WTC11 (cell line): ENCODE results near the gene STX17. TPM values are rescaled to one million over a fixed set of nuclear protein-coding genes. Genes with fewer than 3 reads are reported as not detected.
A peak's percentile ranks its signal among the peaks of the same experiment; 100 is the strongest.

Experiments
- ATAC-seq: fragments of 200-7000 bp; cut with Tn5 transposase; 2 replicates; pipeline ENCODE4 v1.10.0; 2021; ENCODE audit warnings: mild to moderate bottlenecking, moderate library complexity
- Bru-seq: library from RNA; stranded (reverse); fragments of 400-500 nt; gene quantifications from one replicate; lab custom pipeline; 2021; lab: Mats Ljungman, UMichigan
- CTCF ChIA-PET: fragments of 300-600 bp; sonication (Branson Sonifier 250); formaldehyde crosslinking; loops from one replicate; lab custom pipeline; 2021; ENCODE audit warnings: antibody characterized with exemption; lab: Charles Lee
- POLR2A ChIA-PET: fragments of 350-600 bp; sonication (Branson Sonifier 250); formaldehyde crosslinking; loops from one replicate; lab custom pipeline; 2021; ENCODE audit warnings: antibody characterized with exemption; lab: Charles Lee
- DNase-seq: peaks from one replicate; pipeline ENCODE4 v3.0.0; 2021; ENCODE audit warnings: low spot score
- H3K27ac Mint-ChIP-seq: 2 replicates; pipeline ENCODE4 v1.8.0; 2021; ENCODE audit warnings: mixed read lengths
- H3K27me3 Mint-ChIP-seq: 2 replicates; pipeline ENCODE4 v1.8.0; 2021; ENCODE audit warnings: low read depth, mild to moderate bottlenecking, moderate library complexity, mixed read lengths
- H3K36me3 Mint-ChIP-seq: 2 replicates; pipeline ENCODE4 v1.8.0; 2021; ENCODE audit warnings: mixed read lengths
- H3K4me1 Mint-ChIP-seq: 2 replicates; pipeline ENCODE4 v1.8.0; 2022; ENCODE audit warnings: mixed read lengths
- H3K4me3 Mint-ChIP-seq: 2 replicates; pipeline ENCODE4 v1.8.0; 2021; ENCODE audit warnings: mild to moderate bottlenecking, moderate library complexity, mixed read lengths
- H3K9me3 Mint-ChIP-seq: 2 replicates; pipeline ENCODE4 v1.8.0; 2021; ENCODE audit warnings: mixed read lengths
- CBFB ChIP-seq: sonication (generic); formaldehyde crosslinking; IDR thresholded peaks from 2 replicates; pipeline ENCODE4 v1.8.1; 2022; ENCODE audit warnings: mild to moderate bottlenecking, low read depth, missing genetic modification reagents
- E2F1 ChIP-seq: sonication (generic); formaldehyde crosslinking; IDR thresholded peaks from 2 replicates; pipeline ENCODE4 v1.8.0; 2022; ENCODE audit warnings: mild to moderate bottlenecking, missing genetic modification reagents
- ELF4 ChIP-seq: sonication (generic); formaldehyde crosslinking; IDR thresholded peaks from 2 replicates; pipeline ENCODE4 v1.8.1; 2022; ENCODE audit warnings: low read depth, mild to moderate bottlenecking, moderate library complexity, missing genetic modification reagents
- ETV6 ChIP-seq: sonication (generic); formaldehyde crosslinking; IDR thresholded peaks from 2 replicates; pipeline ENCODE4 v1.8.1; 2022; ENCODE audit warnings: mild to moderate bottlenecking, missing genetic modification reagents
- FOXP1 ChIP-seq: sonication (generic); formaldehyde crosslinking; IDR thresholded peaks from 2 replicates; pipeline ENCODE4 v1.8.0; 2022; ENCODE audit warnings: missing genetic modification reagents, mild to moderate bottlenecking, moderate library complexity, borderline replicate concordance
- MYBL2 ChIP-seq: sonication (generic); formaldehyde crosslinking; IDR thresholded peaks from 2 replicates; pipeline ENCODE4 v1.8.1; 2023; ENCODE audit warnings: mild to moderate bottlenecking, moderate library complexity, missing genetic modification reagents
- SP1 ChIP-seq: sonication (generic); formaldehyde crosslinking; conservative IDR thresholded peaks from 2 replicates; pipeline ENCODE4 v1.8.1; 2022; ENCODE audit warnings: missing genetic modification reagents
- USF2 ChIP-seq: sonication (generic); formaldehyde crosslinking; IDR thresholded peaks from 2 replicates; pipeline ENCODE4 v1.8.1; 2023; ENCODE audit warnings: mild to moderate bottlenecking, missing genetic modification reagents, moderate library complexity
- ZNF219 ChIP-seq: sonication (generic); formaldehyde crosslinking; IDR thresholded peaks from 2 replicates; pipeline ENCODE4 v1.8.0; 2023; ENCODE audit warnings: missing genetic modification reagents, mild to moderate bottlenecking, borderline replicate concordance
- ZNF423 ChIP-seq: fragments of 250-450 bp; sonication (Bioruptor Pico); IDR thresholded peaks from 2 replicates; pipeline ENCODE4 v2.1.2; 2022; ENCODE audit warnings: mild to moderate bottlenecking, moderate library complexity
- long read RNA-seq, 3 experiments: library from RNA in 1 of 3; library from capped mRNA in 1 of 3; library from polyadenylated mRNA in 1 of 3; unstranded in 2 of 3; stranded (forward) in 1 of 3; transcript quantifications; one replicate each; pipeline ENCODE4 v2.0.0, GENCODE V29; 2021
- total RNA-seq: library from RNA; stranded (reverse); gene quantifications from 3 replicates; pipeline ENCODE4 v1.2.3, GENCODE V29; 2021
- TF ChIP-seq, protein P1 (sequence below): fragments of 250-450 bp; sonication (Bioruptor Pico); IDR thresholded peaks from 2 replicates; pipeline ENCODE4 v1.9.0; 2021; ENCODE audit warnings: moderate library complexity, mild to moderate bottlenecking, inconsistent platforms, borderline replicate concordance
- TF ChIP-seq, protein P2 (sequence below): sonication (generic); formaldehyde crosslinking; IDR thresholded peaks from 2 replicates; pipeline ENCODE4 v1.8.1; 2023; ENCODE audit warnings: mild to moderate bottlenecking, missing genetic modification reagents
- TF ChIP-seq, protein P3 (sequence below): sonication (generic); formaldehyde crosslinking; IDR thresholded peaks from 2 replicates; pipeline ENCODE4 v1.8.0; 2022; ENCODE audit warnings: mild to moderate bottlenecking, missing genetic modification reagents
- TF ChIP-seq, protein P4 (sequence below): sonication (generic); formaldehyde crosslinking; IDR thresholded peaks from 2 replicates; pipeline ENCODE4 v1.8.0; 2023; ENCODE audit warnings: missing genetic modification reagents, mild to moderate bottlenecking, borderline replicate concordance
- TF ChIP-seq, protein P5 (sequence below): sonication (generic); formaldehyde crosslinking; IDR thresholded peaks from 2 replicates; pipeline ENCODE4 v1.8.0; 2023; ENCODE audit warnings: missing genetic modification reagents
- TF ChIP-seq, protein P6 (sequence below): sonication (generic); formaldehyde crosslinking; IDR thresholded peaks from 2 replicates; pipeline ENCODE4 v1.8.1; 2023; ENCODE audit warnings: mild to moderate bottlenecking, missing genetic modification reagents, borderline replicate concordance
- TF ChIP-seq, protein P7 (sequence below): sonication (generic); formaldehyde crosslinking; IDR thresholded peaks from 2 replicates; pipeline ENCODE4 v1.8.1; 2023; ENCODE audit warnings: mild to moderate bottlenecking, moderate library complexity, missing genetic modification reagents

The STX17 gene
- 22.1 to 23.8 TPM (median 23.2 TPM) in 3 replicates for total RNA-seq
- Bru-seq, nascent RNA = percentile 69 among the genes with signal in this experiment
- long read RNA-seq, experiment 1, transcript STX17-201 (8 exons, 2,713 nt) = major isoform, 28 of 61 reads
- long read RNA-seq, experiment 1, partial matches to known transcripts = 8 of 61 reads
- long read RNA-seq, experiment 1, other reads (novel, unspliced or antisense) = 24 of 61 reads
- long read RNA-seq, experiment 2, partial matches to known transcripts = 2 of 10 reads
- long read RNA-seq, experiment 2, other reads (novel, unspliced or antisense) = 8 of 10 reads
- long read RNA-seq, experiment 3, transcript STX17-201 (8 exons, 2,713 nt) = major isoform, 14 of 14 reads
- long read RNA-seq, experiment 3, partial matches to known transcripts = 0 of 14 reads
- long read RNA-seq, experiment 3, other reads (novel, unspliced or antisense) = 0 of 14 reads

DNA sequence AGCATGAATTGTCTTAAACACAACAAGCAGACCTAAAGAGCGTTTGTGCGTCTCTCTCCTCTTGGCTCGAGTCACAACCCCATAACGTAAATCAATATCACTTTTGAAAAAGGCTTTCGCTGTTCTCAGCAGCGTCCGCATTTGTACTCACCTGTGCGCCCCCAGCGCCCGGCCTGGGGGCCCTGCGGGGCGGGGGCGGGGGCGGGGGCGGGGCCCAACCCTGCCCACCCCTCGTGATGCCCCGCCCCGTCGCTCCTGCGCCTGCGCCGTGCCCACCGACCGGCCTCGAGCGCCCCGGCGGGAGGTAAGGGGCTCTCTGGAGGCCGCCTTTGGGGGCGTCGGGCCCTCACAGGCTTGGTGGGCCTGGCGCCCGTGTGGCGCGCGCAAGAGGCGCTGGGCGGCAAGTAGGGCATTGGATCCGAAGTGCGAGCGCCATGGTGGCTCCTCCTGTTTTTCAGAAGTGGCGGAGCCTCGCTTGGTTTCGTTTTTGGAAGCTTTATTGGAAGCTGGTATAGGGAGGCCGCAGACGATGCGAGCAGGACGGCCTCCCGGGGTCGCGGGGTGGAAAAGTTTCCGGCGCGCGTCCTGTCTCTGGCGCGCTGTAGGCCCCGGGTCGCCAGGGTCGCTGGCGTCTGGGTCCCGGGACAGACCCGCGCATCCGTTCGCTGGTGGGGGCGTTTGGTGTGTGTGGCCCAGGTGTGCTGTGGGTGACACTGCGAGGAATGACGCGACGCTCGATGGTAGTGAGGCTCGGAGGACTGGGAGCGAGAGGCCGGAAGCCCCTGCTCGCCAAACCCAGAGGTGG, at the start of gene STX17:
STX17 (plus strand) TSS at position 252 of the 805 bp plus-strand sequence. CDS start 8,586 bp downstream, outside the sequence.
- Mint-ChIP-seq H3K4me1 (peaks cover 36% of the 10 kb centered on the region), H3K9me3 (0 out of 2 replicates have a peak, but pooled peaks cover 3% of the 10 kb centered on the region), H3K4me3 (peak within 1 kb of the TSS; percentile 90), H3K27ac (peak within 1 kb of the TSS; percentile 57), H3K36me3 (no peaks in the 10 kb centered on the region), H3K27me3 (peaks cover 5% of the 10 kb centered on the region; the same call in 1 of the 2 replicates)
- ChIA-PET POLR2A (interaction anchor here (0.6 to 0.8 kb wide), 2 partner anchors 9 to 19 kb away, joined by 3 read pairs; no protein-coding TSS in a partner anchor), CTCF (interaction anchor here (0.9 to 3.7 kb wide), 5 partner anchors 12 to 82 kb away, joined by 3 to 18 read pairs (median 3); no protein-coding TSS in a partner anchor)
- ATAC-seq (peak; percentile 87), DNase-seq (peak; percentile 80)
- TF ChIP-seq, protein P1, sequence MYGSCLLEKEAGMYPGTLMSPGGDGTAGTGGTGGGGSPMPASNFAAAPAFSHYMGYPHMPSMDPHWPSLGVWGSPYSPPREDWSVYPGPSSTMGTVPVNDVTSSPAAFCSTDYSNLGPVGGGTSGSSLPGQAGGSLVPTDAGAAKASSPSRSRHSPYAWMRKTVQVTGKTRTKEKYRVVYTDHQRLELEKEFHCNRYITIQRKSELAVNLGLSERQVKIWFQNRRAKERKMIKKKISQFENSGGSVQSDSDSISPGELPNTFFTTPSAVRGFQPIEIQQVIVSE (CRISPR knock-in tag) = no peak
- TF ChIP-seq E2F1 (0 out of 2 replicates have a peak, but pooled peaks have one; percentile 54), ZNF423 (peak; percentile 33; the same call in 1 of the 2 replicates), FOXP1 (peak; percentile 80; the same call in 1 of the 2 replicates), MYBL2 (peak; percentile 53; the same call in 1 of the 2 replicates), ZNF219 (no peak), SP1 (0 out of 2 replicates have a peak, but pooled peaks have one; percentile 37), CBFB (CRISPR knock-in tag) (0 out of 2 replicates have a peak, but pooled peaks have one; percentile 85), USF2 (CRISPR knock-in tag) (peak; percentile 47; the same call in 1 of the 2 replicates), ETV6 (CRISPR knock-in tag) (peak; percentile 36; the same call in 1 of the 2 replicates), ELF4 (CRISPR knock-in tag) (no peak)
- TF ChIP-seq, protein P2, sequence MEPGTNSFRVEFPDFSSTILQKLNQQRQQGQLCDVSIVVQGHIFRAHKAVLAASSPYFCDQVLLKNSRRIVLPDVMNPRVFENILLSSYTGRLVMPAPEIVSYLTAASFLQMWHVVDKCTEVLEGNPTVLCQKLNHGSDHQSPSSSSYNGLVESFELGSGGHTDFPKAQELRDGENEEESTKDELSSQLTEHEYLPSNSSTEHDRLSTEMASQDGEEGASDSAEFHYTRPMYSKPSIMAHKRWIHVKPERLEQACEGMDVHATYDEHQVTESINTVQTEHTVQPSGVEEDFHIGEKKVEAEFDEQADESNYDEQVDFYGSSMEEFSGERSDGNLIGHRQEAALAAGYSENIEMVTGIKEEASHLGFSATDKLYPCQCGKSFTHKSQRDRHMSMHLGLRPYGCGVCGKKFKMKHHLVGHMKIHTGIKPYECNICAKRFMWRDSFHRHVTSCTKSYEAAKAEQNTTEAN (CRISPR knock-in tag) = no peak; the same call in 1 of the 2 replicates
- TF ChIP-seq, protein P3, sequence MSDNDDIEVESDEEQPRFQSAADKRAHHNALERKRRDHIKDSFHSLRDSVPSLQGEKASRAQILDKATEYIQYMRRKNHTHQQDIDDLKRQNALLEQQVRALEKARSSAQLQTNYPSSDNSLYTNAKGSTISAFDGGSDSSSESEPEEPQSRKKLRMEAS = peak; percentile 75
- TF ChIP-seq, protein P4, sequence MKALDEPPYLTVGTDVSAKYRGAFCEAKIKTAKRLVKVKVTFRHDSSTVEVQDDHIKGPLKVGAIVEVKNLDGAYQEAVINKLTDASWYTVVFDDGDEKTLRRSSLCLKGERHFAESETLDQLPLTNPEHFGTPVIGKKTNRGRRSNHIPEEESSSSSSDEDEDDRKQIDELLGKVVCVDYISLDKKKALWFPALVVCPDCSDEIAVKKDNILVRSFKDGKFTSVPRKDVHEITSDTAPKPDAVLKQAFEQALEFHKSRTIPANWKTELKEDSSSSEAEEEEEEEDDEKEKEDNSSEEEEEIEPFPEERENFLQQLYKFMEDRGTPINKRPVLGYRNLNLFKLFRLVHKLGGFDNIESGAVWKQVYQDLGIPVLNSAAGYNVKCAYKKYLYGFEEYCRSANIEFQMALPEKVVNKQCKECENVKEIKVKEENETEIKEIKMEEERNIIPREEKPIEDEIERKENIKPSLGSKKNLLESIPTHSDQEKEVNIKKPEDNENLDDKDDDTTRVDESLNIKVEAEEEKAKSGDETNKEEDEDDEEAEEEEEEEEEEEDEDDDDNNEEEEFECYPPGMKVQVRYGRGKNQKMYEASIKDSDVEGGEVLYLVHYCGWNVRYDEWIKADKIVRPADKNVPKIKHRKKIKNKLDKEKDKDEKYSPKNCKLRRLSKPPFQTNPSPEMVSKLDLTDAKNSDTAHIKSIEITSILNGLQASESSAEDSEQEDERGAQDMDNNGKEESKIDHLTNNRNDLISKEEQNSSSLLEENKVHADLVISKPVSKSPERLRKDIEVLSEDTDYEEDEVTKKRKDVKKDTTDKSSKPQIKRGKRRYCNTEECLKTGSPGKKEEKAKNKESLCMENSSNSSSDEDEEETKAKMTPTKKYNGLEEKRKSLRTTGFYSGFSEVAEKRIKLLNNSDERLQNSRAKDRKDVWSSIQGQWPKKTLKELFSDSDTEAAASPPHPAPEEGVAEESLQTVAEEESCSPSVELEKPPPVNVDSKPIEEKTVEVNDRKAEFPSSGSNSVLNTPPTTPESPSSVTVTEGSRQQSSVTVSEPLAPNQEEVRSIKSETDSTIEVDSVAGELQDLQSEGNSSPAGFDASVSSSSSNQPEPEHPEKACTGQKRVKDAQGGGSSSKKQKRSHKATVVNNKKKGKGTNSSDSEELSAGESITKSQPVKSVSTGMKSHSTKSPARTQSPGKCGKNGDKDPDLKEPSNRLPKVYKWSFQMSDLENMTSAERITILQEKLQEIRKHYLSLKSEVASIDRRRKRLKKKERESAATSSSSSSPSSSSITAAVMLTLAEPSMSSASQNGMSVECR = peak; percentile 50
- TF ChIP-seq, protein P5, sequence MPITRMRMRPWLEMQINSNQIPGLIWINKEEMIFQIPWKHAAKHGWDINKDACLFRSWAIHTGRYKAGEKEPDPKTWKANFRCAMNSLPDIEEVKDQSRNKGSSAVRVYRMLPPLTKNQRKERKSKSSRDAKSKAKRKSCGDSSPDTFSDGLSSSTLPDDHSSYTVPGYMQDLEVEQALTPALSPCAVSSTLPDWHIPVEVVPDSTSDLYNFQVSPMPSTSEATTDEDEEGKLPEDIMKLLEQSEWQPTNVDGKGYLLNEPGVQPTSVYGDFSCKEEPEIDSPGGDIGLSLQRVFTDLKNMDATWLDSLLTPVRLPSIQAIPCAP = no peak
- TF ChIP-seq, protein P6, sequence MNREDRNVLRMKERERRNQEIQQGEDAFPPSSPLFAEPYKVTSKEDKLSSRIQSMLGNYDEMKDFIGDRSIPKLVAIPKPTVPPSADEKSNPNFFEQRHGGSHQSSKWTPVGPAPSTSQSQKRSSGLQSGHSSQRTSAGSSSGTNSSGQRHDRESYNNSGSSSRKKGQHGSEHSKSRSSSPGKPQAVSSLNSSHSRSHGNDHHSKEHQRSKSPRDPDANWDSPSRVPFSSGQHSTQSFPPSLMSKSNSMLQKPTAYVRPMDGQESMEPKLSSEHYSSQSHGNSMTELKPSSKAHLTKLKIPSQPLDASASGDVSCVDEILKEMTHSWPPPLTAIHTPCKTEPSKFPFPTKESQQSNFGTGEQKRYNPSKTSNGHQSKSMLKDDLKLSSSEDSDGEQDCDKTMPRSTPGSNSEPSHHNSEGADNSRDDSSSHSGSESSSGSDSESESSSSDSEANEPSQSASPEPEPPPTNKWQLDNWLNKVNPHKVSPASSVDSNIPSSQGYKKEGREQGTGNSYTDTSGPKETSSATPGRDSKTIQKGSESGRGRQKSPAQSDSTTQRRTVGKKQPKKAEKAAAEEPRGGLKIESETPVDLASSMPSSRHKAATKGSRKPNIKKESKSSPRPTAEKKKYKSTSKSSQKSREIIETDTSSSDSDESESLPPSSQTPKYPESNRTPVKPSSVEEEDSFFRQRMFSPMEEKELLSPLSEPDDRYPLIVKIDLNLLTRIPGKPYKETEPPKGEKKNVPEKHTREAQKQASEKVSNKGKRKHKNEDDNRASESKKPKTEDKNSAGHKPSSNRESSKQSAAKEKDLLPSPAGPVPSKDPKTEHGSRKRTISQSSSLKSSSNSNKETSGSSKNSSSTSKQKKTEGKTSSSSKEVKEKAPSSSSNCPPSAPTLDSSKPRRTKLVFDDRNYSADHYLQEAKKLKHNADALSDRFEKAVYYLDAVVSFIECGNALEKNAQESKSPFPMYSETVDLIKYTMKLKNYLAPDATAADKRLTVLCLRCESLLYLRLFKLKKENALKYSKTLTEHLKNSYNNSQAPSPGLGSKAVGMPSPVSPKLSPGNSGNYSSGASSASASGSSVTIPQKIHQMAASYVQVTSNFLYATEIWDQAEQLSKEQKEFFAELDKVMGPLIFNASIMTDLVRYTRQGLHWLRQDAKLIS (CRISPR knock-in tag) = no peak
- TF ChIP-seq, protein P7, sequence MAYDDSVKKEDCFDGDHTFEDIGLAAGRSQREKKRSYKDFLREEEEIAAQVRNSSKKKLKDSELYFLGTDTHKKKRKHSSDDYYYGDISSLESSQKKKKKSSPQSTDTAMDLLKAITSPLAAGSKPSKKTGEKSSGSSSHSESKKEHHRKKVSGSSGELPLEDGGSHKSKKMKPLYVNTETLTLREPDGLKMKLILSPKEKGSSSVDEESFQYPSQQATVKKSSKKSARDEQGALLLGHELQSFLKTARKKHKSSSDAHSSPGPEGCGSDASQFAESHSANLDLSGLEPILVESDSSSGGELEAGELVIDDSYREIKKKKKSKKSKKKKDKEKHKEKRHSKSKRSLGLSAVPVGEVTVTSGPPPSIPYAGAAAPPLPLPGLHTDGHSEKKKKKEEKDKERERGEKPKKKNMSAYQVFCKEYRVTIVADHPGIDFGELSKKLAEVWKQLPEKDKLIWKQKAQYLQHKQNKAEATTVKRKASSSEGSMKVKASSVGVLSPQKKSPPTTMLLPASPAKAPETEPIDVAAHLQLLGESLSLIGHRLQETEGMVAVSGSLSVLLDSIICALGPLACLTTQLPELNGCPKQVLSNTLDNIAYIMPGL = peak; percentile 82
